MM.1S (cell line): ENCODE results near the gene TMEM141.

Experiments used
- CTCF ChIP-seq: fragments of 300-600 bp; sonication (generic); IDR thresholded peaks from 2 replicates; pipeline ENCODE4 v1.5.1; 2016; ENCODE audit warnings: antibody characterized with exemption, low read length, mixed read lengths
- EZH2phosphoT487 ChIP-seq: fragments of 300-600 bp; sonication (generic); IDR thresholded peaks from 2 replicates; pipeline ENCODE4 v1.6.1; 2018; ENCODE audit warnings: antibody characterized with exemption, low read length

- no peak for TF ChIP-seq EZH2phosphoT487
- TF ChIP-seq CTCF: no peak
These were observed 8.1 kb downstream of the TMEM141 start for GRCh38 chr9:136799079-136799853.
